GM18502 (cell line): ENCODE data around the gene RARG.
"Not testable (repeated sequence)": the region's sequence is repeated elsewhere in the genome, so short reads cannot be mapped to it uniquely, and the experiment has no call there.

Experiments
- ATAC-seq: cut with Tn5 transposase; IDR thresholded peaks from one replicate; pipeline ENCODE4 v1.9.1; 2021; ENCODE audit warnings: mild to moderate bottlenecking; ENCODE audit not compliant: unreplicated experiment, poor library complexity

Gene RARG

DNA sequence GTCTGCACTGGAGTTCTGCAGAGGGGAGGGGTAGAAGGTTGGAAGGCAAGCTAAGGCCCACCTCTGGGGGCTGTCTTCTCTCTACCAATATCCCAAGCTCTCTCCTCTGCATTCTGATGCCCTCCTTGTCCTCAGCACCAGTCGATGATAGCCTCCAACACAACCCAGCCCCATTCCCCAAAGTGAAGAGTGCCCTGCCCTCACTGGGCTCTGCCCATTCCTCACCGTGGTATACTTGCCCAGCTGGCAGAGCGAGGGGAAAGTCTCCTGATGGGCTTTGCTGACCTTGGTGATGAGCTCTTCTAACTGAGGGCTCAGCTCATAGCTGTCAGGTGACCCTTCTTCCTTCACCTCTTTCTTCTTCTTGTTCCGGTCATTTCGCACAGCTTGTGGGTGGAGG is 17.8 kb downstream of the RARG start:
- ATAC-seq, result no peak

DNA sequence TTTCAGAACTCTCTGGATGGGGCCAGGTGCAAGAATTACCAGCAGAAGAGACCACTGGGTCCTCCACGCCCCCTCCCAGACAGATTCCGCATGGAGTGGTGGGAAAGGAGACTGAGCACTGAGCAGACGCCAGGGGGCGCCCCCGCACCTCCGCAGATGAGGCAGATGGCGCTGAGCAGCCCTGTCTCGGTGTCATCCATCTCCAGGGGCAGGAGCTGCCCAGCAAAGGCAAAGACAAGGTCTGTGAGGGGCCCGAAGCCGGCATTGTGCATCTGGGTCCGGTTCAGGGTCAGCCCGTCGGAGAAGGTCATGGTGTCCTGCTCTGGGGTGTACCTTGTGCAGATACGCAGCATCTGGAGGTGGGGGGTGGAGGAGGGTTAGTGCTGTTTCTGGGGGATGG is 18.7 kb downstream of the RARG start:
- peak; percentile 39 for ATAC-seq

GRCh38 chr12:53212931-53213330 is 19.1 kb downstream of the RARG start:
- no peak for ATAC-seq

DNA sequence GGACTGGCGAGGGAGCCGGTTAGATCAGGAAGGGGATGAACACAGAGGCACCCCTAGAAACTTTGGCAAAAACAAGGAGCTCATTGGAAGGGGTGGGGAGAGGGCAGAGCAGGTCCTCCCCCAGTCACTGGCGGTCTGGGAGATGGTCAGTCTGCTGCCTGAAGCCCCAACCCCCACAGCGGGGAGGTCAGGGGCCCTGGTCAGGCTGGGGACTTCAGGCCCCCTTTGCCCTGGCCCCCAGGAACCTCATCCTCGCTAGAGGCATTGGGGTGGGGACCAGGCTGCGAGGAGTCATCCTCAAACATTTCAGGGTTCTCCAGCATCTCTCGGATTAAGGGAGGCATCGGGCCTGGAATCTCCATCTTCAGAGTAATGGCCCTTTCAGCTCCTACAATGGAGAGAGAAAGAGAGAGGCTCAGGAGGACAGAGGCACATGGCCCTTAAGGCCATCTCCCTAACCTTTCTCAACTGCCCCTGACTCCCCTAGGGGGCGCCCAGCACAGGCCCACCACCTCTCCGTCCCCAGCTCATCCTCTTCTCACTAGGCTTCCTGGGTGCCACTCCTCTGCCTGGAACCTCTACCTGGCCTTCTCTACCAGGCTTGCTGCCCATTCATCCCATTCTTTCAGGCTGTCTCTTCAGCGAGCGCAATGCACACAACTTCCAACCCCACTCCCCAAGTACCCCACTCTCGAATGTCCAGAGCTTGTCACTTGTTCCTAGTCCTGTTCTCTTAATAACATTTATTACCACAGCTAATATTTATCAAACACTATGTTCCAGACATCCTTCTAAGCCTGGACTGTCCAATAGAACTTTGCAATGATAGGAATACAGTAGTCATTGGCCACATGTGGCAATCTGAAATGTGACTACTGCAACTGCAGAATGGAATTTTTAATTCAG is 20.3 kb downstream of the RARG start:
- no peak for ATAC-seq

DNA sequence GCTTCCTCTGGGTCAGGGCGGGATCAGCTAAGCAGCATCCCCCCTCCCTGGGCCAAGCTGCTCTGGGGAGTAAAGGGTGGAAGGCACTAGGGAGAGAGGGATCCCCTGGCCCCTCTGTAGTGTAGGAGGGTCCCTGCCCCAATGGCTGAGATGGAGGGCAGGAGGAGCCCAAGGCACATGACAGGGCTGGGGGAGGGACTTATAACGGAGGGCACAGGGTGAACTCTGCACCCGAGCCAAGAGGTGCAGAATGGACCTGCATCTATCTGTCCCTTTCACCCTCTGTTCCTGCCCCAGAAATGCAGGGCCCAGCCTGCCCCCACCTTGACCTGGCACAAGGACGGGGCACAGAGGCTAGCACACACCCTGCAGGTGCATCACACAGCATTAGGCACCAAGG is 21.2 kb downstream of the RARG start:
- ATAC-seq, result no peak

GRCh38 chr12:53208877-53209463 is 23.0 kb downstream of the RARG start:
- ATAC-seq, result peak; percentile 39

DNA sequence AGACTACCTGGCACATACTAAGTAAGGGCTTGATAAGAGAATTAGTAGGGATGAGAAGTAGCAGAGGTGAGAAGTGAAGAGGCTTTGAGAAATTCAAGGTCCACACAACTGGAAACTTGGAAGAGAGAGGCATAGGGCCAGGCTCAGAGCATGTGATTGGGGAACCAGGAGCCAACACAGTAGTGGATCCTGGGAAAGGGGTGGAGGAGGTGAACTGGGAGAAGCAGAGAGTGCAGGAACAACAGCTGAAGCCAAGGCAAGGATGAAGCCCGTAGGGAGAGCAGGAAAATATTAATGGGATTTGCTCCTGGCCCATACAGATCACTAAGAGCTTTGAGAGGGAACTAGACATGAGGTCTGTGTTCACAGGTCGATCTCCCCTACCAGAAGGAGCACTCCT is 23.6 kb downstream of the RARG start:
- no peak for ATAC-seq

DNA sequence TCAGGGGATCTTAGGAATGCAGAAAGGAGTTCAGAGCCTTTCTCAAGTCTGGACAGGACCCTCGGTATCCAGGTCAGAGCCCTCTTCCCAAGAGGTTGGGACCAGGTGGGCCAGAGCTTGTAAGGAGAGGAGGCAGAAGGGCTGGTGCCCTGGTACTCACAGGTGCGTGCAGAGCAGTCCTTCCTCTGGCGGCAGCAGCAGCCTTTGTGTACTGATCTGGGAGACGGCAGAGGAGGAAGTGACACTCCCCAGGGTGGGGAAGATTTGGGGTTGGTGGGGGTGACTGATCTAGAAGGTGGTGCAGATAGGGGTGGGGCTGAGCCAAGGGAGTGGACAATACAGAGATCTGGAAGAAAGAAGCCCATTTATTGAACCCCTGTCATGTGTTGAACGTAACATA is 25.0 kb downstream of the RARG start, which contains the start of gene ITGB7:
ITGB7 (minus strand) TSS at position 210 of the 400 bp plus-strand sequence. CDS start 6,808 bp downstream, outside the sequence.
- peak; percentile 53 for ATAC-seq

DNA sequence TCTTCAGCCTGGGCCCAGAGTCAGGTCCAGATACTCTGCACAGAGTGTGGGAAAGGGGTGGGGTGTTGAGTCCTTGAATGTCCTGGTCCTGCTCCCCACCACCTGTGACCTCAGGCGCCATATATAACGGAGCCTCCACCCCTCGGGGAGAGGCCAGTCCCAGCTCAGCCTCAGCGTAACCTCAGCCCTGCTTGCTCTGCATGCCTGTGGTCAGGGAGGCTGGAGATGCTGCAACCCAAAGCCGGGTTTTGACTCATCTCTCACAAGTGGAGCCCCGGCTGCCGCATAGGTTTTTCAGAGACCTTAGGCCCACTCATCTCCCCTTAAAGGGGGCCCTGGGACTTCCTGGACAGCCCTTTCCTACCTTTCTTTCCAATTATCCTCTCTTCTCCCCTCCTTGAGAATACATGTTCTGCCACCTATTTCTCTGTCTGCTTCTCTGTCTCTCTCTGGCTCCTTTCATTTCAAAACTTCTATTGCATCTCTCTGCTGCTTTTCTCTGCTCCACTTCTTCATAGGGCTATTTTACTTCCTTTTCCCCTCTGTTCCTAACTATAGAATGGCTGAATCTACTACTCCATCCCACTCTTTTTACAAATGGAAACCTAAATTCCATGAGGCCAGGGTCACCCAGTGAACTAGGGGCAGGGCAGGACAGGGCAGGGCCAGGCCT is 26.1 kb downstream of the RARG start:
- peak; percentile 75 for ATAC-seq

DNA sequence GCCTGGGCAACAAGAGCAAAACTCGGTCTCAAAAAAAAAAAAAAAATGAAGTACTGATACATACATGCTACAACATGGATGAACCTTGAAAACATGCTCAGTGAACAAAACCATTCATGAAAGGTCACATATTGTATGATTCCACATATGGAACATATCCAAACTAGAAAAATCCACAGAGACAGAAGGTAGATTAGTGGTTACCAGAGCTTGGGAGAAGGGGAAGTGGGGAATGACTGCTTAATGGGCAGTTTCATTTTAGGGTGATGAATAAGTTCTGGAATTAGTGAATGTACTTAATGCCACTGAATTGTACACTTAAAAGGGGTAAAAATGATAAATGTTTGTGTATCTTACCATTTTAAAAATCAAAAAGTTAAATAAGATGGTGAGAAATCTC is 27.7 kb downstream of the RARG start:
- no peak for ATAC-seq

DNA sequence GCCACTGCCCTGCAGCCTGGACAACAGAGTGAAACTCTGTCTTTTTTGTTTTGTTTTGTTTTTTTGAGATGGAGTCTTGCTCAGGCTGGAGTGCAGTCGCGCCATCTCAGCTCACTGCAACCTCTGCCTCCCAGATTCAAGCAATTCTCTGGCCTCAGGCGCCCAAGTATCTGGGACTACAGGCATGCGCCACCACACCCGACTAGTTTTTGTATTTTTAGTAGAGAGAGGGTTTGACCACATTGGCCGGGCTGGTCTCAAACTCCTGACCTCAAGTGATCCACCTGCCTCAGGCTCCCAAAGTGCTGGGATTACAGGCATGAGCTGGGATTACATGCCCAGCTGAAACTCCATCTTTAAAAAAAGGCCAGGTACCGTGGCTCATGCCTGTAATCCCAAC is 29.7 kb downstream of the RARG start:
- not testable (repeated sequence) for ATAC-seq

DNA sequence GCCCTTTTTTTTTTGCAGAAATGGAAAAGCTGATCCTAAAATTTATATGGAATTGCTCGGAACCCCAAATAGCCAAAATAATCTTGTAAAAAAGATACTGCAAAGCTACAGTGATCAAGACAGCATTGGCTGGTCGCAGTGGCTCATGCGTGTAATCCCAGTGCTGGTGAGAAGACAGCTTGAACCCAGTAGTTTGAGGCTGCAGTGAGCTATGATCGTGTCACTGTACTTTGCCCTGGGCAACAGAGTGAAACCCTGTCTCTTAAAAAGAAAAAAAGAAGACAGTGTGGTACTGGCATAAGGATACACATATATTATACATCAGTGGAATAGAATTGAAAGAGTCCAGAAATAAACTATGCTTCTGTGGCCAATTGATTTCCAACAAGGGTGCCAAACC is 30.4 kb downstream of the RARG start:
- no peak for ATAC-seq

GRCh38 chr12:53201177-53201541 is 30.9 kb downstream of the RARG start:
- ATAC-seq, result no peak

GRCh38 chr12:53200458-53201176 is 31.4 kb downstream of the RARG start:
- peak; percentile 69 for ATAC-seq

- ATAC-seq, result peak; percentile 30
These were observed 31.9 kb downstream of the RARG start for GRCh38 chr12:53200107-53200457.

DNA sequence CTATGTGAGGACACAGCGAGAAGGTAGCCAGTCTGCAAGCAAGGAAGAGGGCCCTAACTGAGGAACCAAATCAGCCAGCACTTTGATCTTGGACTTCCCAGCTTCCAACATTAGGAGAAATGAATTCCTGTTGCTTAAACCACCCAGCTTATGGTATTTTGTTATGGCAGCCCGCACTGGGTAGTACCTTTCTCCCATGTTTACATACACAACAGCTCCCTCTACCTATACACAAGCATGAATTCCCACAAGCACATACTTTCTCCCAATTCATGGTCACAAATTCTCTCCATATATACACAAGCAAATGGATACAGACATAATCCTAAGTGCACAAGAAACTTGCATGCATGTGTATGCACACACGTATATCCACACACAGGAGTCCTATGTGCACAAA is 32.3 kb downstream of the RARG start:
- ATAC-seq, result no peak

GRCh38 chr12:53198486-53199110 is 33.4 kb downstream of the RARG start:
- ATAC-seq, result no peak

DNA sequence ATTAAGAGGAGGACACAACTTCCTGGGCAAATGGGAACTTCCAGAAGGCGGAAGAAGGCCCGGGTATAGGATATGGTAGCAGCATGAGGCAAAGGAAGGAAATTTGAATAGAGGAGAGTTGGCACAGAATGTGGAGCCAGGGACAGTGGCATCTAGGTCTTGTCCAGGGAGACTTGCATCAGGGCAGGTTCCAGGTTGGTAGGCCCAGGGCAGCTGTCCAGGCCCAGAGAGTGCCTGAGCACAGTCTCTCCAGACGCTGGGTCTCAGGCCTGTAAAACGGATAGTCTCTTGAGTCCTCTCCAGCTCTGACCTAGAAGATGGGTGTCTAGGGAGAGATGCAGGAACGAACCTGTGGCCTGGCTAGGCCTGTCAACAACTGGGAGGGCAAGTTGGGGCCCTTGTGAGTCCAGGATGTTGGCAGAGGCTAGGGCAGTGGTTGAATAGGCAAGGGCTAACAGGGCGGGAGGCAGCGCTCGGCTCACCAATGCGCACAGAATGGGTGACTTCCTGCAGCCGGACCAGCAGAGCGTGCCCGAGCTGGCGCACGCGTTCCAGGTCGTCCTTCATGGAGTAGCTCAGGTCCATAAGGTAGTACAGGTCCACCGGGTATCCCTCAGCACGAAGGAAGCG is 34.9 kb downstream of the RARG start:
- ATAC-seq, result no peak

DNA sequence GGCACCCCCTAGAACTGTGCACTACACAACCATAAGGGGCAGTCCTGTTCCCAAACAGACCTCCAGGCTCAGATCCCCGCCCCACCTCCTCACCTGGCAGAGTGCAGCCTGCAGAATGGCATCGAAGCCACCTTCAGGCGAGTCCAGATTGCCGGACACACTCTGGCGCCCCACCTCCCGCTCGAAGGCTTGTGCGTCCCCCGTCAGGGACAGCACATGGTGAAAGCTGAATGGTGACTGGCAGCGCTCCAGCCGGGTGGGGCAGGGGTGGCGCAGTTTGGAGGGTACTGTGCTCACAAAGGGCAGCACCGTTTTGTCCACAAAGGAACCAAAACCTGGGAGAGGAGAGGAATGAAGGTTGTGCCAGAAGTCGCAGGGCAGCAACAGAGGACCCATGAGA is 35.5 kb downstream of the RARG start:
- no peak for ATAC-seq
